GM04504 (cell line): ENCODE results near the gene DYNLT3.

Experiments used
- DNase-seq: peaks from one replicate; pipeline ENCODE4 v3.0.0-alpha.2; 2012; ENCODE audit warnings: low read depth

The DYNLT3 gene

DNA sequence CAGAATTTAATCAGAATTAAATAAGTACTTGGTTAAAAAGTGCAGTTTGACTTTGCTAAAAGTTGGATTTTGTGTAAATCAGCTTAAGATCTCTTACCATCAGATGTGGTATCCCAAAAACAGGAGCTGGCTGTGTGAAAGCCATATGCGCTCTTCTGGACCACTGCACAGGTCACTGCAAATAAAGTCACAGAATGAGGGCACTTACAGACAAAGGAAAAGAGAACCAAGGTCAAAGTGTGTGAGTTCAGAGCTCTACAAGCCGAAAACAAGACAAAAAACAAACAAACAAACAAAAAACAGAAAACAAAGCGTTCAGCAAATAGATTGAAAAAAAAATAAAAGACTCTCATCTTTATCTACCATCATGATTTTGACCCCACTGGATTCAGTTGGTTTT lies 6.4 kb downstream of the DYNLT3 start:
- DNase-seq: no peak

DNA sequence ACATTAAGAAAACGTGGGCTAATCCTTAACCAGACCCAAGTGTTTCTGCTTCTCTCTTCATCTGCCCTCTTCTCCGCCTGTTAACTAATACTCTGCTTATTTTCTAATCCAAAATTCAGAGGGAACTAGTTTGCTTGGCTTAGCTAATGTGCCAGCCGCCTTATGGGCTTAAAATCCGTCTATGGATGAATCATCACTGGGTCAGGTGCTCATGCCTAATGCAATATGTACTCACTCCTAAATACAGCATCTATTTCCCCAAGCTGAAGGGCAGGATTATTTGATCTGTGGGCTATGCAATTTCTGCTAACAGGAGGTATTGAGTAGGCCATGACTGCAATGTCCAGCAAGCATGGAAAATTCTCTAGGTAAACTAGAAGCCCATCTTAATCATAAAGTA lies 12.4 kb downstream of the DYNLT3 start:
- no peak for DNase-seq

DNA sequence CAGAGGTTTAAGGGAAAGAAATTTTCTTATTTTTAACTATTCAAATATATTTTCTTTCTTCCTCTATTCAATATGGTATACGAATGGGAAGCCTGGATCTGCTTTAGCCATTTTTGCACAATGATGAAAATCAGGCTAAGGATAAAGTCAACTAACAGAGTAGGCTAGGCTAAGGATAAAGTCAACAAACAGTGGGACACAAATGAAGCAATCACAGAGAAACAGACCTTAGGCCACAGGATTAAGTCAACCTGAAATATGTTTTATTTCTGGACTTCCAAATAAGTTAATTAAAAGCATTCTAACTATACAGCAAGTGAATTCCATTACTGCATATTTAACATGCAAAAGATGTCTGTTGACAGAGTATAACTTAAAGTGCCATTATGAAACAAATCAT lies 17.0 kb downstream of the DYNLT3 start:
- DNase-seq: no peak

DNA sequence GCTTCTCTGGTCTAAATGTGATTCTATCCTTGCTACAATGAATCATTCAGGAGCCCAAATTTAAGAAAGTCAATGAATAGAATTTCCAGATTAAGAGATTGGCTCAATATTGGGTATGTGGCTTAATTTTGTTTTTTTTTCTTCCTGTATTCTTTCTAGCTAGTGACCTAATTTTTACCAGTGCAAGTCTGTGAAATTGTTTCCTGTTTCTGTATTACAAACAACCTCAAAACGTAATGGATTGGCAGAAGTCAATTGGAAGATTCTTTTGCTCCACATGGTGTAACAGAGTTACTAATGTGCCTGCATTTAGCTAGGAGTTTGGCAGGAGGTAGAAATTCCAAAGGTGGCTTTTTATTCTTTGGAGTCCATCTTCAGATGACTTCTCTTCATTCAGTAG lies 17.6 kb downstream of the DYNLT3 start:
- no peak for DNase-seq

DNA sequence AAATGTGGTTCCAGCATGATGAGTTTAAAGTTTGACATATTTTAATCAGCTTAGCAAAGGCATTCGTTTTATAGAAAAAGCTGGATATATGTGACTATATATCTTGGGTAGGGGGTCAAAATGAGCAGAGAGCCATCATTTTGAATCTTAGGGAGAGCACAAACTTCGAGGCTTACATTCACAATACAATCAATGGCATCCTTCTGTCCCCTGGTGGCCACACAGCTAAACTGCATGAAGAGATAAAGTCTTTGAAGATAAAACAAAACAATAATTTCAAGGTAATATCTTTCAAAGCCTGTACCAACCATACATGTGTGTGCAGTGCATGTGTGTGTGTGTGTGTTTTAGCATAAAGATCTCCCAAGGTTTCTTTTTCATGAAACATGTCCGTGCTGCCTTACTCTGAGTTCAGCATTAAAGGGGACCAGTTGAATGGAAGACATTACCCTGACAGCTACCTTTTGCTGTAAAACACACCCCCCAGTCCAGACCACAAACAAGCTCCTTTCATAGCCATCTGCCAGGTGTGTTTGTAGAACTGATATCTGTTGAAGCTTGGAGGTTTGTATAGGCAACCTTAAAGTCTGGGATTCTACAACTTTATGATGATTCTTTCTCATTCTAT lies 22.0 kb downstream of the DYNLT3 start:
- DNase-seq: peak; percentile 13

DNA sequence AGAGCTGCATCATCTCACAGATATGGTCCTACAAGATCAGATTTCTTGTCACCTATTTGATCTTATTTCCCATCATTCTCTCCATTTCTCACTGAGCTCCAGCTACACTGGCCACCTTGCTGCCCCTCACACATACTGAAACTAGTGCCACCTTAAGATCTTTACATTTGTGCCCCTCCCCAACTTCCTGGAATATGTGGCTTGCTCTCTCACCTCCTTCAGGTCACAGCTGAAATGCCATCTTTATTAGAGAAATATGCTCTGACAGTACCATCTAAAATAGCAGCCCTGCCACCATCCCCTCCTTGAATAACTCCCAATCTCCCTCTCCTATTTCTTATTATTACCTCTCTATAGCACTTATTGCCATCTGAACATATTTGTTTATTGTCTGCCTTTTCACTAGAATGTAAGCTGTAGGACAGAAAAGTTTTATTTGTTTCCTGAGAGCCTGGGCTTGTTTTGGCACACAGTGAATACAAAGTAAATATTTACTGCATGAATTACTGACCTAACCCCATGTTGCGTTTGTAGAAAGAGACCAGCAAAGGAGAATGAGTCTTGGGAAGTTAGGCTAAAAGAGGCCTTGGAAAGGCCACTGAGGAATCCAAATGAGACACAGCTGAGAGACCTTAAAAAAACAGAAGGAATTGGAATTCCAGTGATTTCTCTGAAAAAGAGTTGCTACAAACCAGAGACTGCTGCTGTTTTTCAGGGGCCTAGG lies 22.7 kb downstream of the DYNLT3 start:
- DNase-seq: no peak

DNA sequence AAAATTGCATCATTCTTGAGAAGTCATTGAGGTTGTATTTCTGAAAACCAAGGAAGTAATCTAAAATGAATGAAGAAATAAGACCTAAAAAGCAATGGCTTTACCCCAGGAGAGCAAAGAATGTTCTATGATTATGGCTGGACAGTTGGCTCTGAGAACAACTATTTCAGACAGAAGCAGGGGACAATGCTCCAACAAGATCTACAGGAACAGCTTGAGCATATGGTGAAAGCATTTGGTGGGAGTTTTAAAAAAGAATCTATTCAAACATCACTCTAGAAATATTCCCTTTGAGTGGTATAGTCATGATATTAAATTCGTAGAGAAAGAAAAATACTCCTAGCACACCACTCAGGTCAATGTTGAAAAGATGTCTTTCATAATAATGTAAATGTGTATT lies 26.7 kb downstream of the DYNLT3 start:
- no peak for DNase-seq

DNA sequence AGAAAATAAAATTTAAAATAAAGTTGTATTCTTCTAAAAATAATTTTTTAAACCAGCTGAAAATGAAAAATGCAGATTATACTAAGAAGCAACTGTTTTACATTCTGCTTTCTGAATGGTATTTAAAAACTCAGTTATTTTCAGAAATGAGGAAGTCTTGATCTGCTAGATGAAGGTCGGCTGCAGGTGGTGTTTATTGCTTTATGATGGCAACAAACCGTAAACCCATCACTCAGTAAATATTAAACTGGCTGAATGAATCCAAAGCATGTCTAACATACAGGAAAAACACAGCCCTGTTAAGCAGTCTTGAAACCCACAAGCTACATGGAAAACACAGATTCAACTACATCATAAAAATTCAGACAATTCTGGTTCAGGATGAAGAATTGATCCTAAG lies 29.3 kb downstream of the DYNLT3 start:
- no peak for DNase-seq

DNA sequence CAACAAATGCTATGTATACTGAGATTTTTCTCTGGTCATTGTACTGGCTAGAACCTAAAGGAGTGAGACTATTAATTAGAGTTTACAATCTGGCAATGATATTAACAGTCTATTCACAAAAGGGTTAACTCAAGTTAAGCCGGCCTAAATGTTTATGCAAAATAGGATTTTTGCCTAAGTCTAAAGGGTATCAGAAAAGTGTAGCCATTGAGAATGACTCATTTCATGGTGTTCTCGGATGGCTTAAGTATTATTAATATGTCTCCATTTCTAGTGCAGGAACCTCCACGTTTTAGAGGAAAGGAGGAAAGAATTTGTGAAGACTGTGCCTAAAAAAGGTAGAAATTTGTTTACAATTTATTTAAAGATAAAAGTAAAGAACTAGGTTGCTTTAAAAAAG lies 29.8 kb downstream of the DYNLT3 start:
- no peak for DNase-seq

DNA sequence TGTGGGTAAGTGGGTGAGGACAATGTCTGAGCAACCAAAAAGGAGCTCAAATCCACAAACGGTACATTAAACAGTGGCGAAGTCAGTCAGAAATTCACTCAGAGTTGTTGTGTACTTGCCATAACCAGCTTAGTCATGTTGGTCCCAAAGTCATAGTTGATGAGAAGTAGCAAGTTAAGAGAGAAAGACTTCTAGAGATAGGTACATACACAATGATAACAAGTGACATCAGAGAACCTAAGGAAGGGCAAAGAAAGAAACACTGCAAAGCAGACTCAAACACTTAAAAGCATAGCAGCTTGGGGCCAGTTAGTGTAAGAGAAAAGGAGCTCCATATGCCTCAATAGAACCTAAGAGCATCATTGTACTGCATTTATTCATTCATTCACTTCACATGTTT lies 30.2 kb downstream of the DYNLT3 start:
- no peak for DNase-seq

DNA sequence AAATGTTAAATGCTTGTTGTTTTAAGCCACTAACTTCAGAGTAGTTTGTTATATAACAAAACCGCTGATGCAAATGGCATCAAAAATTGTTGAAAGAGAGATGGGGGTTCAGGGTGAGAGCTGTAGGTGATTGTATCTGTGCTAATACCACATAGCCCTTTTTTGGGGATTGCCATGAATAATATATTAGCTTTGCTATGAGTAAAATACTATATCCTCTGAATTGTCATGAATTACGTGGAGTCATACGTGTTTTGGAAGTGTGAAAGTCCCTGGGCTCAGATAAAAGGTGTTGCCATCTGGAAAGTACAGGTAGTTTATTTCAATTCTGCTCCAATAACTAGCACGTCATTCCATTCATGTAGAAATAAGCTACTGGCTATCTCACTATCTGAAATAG lies 30.6 kb downstream of the DYNLT3 start:
- DNase-seq: no peak

DNA sequence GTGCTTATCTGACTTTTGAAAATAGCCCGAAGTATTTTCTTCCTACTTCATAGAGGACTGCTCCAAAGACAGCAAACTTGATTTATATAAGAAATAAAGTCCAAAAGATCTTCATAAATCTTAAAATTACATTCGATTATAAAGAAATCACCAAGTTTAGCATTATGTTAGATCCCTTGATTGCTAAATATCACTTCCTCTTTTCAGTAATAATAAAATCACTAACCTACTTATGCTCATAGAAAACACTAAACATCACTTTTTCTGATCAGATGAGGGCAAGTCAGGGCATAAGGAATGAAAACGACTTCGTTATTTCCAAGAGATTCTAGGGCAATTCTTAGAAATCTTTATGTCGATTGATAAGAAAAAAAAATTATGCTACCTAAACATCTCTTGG lies 32.0 kb downstream of the DYNLT3 start:
- no peak for DNase-seq

DNA sequence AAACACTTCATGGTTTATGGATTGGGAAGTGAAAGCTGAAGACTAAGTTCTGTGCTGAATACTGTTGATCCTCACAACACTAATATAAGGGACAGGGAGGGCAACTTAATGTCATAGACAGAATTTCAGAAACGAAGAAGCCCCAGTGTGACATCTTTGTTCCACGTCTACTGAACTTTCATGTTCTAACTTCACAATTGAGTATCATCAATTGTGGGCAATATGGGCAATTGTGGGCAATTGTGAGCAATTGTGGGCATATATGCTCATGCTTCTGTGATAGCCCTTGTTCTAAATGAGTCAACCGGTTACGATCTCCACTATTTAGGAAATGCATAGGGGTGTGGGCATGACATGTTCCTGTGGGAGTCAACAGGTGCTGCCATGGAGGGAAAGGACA lies 33.8 kb downstream of the DYNLT3 start:
- no peak for DNase-seq

DNA sequence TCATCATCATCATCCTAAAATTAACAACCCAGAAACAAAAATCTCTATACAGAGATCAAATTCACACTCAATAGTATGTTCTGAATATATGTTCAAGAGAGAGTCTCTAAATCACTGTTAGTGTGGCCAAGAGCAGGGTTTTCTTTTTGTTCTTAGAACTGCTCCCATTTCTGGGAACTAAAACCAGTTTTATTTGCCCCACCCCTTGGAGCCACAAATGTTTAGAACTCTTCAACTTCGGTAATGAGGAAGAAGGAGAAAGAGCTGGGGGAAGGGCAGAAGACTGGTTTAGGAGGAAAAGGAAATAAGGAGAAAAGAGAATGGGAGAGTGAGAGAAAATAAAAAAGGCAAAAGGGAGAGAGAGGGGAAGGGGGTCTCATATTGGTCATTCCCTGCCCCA lies 35.3 kb downstream of the DYNLT3 start:
- no peak for DNase-seq

DNA sequence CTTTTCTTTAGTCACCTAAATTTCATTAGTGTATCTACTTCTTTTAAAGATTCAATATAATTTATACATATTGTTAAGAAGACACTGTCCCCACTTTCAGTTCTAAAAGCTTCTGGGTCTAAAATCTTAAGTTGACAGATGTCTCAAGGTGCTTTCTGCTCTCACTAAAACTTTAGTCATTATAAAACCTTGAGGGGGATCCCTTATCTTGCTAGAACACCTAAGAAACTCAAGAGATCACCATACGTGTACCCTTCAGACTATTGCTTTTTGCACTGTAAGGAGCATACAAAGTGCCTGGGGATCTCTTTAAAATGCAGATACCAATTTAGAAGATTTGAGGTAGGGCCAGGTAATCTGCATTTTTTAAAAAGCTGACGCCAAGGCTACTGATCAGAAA lies 37.4 kb downstream of the DYNLT3 start:
- DNase-seq: no peak

DNA sequence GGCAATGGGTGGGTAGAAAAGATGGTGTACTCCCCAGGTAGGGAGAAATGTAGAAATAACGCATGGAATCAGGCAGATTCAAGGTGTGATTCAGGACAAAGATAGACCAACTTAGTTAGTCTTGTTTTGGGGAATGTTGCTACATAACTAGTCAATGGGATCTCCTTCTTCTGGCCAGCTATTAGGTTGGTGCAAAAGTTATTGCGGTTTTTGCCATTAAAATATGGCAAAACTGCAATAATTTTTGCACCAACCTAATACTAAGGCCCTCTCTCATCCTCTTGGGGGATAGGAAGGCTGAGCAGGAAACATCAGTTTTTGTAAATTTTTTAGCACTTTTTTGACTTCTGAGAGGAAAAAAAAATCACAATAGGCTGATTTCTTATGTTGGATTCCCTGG lies 44.3 kb downstream of the DYNLT3 start:
- no peak for DNase-seq

DNA sequence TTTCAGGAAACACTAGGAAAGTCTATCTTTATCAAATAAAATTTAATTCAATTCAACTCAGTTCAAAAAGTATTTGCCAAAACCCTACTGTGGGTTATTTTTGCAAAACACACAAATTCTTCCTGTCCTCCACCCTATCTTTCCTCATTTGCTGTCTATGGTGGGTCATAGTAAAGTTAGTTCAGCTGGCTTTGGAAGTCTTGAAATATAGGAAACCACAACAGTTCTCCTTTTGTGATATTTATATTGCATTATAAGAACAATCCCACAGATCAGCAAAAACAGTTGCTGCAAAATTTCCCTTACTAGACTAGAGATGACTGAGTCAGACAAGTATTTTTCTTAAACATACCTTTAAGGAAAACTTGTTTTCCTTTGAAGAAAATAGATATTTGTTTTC lies 45.3 kb downstream of the DYNLT3 start:
- DNase-seq: no peak

DNA sequence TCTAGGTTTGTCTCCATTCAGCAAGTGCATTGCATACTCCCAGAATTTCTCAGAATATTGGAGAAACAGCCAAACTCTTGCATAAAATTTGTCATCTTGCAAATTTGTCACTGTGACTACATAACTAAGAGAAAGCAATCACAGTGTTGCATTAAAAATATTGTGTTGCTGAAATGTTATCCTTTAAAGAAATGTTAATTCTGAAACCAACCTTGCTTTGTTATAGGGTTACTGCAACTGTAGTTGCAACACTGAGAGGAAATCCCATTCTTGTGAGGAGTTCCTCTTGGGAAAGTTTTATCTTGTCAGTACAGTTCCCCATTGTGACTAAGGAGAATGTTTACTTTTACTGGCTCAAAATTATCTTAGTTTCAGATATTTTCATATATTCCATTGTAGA lies 46.7 kb downstream of the DYNLT3 start:
- DNase-seq: no peak

DNA sequence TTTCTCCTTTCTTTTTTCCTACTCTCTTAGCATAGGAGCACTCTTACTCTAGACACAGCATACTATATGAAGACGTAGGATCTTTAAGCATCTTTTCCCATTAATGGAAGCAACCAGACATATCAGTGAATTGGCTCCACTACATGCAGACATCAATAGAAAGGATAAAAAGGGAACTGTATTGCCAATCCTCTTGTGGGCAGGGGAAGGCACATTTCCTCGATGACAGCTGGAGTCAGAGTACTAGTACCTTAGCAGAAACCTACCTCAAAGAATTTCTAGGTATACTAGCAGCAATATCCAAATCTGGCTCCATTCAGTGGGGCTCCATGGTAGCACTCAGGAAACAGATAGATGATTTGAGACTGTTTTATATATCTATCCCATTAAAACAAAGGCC lies 47.4 kb downstream of the DYNLT3 start:
- no peak for DNase-seq

DNA sequence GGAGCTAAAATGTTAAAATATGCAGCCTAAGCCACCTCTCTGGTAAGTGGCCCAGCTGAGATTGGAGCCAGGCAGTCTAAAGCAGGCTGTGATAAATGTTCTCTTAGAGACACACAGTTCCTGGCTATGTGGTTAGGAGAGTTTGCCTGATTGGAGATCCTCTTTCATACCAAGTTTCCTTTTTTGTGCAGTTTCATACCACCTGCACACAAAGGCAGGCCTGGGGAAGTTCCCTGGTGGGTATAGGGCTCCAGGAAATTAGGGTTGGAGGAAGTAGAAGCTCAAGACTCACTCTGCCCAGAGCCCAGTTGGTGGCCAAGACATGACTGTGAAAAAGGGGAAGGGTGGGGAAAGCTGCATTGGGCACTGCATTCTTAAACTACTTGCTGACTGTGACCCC lies 50.6 kb downstream of the DYNLT3 start:
- no peak for DNase-seq

DNA sequence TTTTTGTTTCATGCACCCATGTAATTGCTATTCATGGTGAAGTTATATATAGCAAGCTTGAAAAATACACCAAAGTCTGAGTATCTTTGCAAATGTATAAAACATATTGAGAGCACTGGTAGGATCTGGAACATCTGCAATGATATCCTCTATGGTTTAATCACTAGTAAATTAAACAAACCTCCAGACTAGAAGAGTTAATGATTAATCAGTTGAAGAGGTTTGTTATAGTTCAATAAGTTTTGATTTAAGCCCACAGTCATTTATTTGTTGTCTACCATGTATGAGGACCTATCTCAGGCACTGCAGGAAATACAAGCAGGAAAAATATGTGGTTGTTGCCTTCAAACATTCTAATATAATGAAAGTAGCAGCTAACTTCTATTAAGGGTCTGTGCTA lies 51.1 kb downstream of the DYNLT3 start:
- no peak for DNase-seq
